ENCODE data around the gene ATF6.

The ATF6 gene

DNA sequence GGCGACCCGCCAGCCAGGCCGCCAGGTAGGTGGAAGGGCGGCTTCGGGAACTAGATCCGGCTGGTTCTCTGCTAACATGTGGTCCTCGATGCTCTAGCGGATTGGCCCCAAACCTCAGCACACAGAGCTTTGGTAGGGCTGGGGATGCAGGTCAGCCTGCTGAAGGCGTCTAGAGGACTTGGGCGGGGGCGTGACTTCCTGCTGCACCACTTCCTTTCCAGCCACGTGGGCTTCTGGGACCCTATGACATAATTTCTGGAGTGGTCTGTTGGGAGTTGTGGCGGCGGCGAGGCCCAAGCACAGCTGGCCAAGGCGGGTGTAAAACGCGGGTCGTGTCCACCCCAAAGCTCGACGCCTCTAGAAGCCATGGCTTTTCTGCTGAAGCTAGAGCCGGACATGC, 124.5 kb downstream of the ATF6 start:
- no peak for DNase-seq (ENCODE audit: low read depth)

DNA sequence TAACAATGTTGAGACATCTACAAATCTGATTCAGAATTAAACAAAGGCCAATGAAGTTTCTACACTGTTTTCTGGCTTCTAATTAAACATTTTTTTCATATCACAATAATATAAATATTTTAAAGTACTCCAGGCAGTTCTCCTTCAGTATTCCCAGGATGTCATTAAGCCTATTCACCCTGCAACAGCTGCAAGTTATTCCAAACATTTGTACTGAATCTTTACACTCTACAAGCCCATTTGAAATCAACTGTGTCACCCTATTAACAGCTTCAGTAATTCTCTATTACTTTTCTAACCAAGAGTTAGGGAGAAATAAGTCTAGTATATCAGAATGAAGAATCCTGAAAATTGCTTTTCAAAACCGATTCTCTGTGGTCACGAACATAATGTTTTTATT, 133.0 kb downstream of the ATF6 start:
- DNase-seq (ENCODE audit: low read depth) = no peak

DNA sequence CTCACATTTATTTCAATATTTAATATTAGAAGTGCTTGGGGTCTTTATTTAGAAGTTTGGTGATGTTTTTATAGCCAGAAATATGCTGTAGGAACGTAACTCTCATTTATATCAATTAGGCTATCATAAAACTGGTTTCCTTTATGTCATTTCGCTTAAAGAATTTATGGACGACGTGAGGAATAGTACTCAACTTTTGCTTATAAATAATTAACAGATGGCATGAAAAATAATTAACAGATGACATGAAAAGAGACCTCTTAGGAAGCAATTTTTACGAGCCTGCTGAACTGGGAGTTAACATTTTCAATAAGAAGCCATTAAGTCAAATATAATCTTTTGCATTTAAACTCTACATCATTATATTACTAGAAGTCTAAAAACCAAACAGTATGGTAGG, 134.0 kb downstream of the ATF6 start:
- no peak for DNase-seq (ENCODE audit: low read depth)

DNA sequence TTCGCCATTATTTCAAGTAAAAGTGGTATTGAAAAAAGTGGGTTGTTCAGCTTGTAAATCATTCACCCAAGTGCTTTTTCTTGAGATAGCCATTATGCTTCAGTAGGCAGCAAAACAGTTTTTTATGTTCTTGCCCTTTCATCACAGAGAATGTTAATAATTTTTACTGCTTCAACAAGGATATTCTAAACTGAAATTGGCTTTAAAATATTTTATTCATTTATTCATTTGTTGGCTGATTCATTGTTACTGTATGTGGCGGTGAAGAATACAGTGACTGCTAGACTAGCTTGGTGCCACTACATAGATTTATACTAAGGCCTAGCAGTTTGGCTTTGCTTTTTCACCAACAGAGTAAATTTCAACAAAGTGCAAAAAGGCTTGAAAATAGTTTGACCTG, 136.1 kb downstream of the ATF6 start:
- no peak for DNase-seq (ENCODE audit: low read depth)

DNA sequence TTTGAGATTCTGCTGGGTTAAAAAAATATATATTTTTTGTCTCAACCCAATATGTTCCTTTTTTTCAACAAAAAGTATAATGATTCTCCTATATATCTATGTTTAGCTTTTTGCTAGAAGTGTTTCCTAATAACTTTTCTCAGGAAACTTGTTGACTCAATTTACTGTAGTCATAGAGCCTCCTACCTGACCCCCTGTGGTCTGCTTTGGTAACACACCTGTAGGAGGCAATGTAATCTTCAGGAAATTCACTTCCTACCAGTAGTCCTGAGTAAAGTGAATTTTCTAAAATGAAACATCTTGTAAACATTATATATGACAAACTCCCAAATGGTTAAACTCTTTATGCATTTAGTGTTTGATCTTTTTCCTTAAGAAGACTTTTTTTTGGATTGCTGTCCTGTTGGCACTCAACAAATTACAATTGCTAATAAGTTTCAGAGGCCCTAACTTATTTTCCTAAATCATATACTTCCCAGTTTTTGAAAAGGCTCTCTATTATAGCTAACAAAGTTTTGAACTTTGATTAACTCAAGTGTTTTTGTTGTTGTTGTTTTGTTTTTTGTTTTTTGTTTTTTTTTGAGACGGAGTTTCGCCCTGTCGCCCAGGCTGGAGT, 139.3 kb downstream of the ATF6 start:
- DNase-seq (ENCODE audit: low read depth) = no peak

DNA sequence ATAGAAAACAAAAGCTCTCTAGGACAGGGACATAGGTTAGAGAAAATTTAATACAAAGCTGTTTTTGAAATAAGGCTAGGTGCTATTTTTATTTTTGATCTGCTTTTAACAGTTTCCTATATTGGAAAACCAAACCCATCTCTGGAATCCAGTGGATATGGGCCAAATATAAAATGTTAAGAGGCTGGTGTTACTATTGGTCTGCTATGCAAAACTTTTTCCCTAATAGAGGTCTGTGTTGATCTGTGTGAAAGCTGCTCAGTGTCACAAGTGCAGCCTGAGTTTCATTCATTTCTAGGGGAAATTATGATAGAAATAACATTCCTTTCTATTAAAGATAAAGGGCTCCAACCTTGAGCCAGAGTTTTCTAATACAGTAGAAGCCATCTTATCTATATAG, 141.1 kb downstream of the ATF6 start:
- DNase-seq (ENCODE audit: low read depth) = no peak

DNA sequence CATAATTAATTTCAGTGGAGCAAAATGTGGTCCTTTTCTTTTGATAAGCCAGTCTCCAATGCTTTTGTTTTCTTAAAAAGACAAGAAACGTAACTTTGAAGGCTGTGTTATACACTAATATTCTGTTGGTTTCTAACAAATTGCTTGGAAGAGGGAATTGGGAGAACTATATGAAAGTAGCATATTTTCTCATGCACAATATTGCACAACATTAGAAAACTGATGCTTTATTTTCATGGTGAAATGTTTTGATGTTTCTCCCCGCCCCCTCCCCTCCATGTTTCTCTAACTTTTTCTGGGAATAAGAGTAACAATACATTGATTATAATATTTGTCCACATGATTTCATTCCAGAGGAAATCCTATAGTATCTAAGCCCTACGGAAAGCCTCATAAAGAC, 142.1 kb downstream of the ATF6 start:
- no peak for DNase-seq (ENCODE audit: low read depth)

DNA sequence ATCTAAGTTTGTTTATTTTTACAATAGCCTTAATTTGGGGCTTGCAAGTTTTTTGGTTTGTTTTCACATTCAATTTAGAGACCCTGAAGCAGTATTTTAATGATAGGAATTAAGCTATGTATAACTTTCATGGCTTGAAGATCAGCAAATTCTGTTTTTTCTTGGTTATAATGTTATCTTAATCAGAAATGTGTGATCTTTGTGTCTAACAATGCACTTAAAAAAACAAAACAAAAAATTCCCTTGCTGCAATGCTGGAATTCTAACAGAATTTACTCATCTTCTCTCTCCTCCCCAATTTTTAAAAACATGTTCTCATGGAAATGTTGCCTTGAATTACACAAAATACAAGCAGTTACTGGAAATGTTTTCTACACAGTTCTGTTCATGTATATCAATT, 144.5 kb downstream of the ATF6 start:
- no peak for DNase-seq (ENCODE audit: low read depth)

DNA sequence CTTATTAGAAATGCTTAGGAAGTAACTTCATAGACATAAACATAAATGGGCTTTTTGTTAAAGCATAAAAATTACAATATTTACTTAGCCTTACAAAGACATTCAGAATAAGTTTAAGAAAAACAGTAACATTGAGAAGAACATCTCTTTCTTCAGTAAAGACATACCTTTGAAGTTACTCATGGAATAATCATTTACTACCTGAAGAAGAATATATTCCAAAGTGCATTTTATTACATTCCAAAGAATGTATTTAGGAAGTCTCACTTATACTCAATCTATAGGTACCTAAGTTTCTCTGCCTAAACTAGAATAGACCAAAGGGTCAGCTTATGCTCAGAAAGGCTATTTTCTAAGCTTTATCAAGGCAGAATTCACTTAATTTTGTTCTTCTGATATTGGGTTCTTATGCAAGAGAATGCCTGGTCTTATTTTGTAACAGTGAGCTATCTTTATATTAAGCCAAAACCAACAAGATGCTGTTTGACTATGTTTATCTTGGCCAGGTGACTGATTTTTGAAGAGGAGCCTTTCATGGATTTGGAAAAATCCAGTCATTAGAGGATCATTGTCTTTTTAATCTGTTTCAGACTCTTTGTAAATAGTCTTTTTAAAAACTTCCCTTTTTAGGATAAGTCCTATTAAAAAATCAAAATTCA, 147.5 kb downstream of the ATF6 start:
- DNase-seq (ENCODE audit: low read depth) = no peak

DNA sequence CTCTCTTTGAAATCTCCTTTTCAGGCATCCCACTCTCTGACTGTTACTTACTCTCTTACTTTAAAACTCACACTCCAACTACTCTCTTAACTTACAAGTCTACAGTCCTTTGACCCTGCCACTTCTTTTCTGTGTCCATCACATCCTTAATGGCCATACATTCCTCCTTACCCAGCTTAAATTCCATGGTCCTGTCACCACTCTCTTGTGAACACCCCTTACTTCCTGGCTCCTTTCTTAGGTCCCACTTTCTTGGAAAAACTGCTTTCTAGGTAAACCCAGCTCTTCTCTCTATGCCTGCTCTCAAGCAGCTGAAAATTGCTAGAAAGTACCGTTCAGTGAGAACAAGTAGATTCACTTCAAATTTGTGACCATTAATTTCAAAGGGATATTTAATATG, 148.5 kb downstream of the ATF6 start:
- no peak for DNase-seq (ENCODE audit: low read depth)

DNA sequence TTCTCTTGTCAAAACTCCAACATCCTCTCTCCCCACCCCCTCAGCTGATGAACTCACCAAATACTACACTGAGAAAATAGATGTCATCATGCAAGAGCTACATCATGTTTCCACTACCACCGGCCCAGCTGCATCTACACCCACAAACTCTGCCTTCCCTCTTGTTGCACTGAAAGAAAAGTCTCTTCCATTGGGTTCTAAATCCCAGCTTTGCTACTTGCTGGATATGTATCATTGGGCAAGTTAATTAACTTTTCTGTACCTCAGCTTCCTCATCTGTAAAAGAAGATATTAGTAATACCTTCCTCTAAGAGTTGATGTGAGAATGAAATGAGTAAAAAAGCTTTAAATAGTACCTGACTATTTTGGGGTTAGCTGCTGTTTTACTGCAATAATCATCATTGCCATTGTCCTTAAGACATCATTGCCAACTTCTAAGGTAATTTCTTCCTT, 149.0 kb downstream of the ATF6 start:
- no peak for DNase-seq (ENCODE audit: low read depth)

DNA sequence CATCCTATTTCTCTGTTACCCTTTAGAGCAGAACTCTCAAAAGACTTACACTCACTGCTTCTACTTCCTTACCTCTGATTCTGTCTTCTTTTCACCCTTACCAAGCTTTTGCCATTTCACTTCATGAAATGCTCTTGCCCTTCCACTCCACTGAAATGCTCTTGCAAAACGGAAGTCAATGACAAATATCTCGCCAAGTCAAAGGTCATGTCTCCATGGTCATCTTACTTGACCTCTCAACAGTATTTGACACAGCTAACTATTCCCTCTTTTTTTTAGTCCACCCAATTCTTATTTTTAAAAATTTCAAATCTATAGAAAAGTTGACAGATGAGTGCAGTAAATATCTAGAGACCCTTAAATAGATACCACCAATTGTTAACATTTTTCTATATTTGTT, 149.9 kb downstream of the ATF6 start:
- no peak for DNase-seq (ENCODE audit: low read depth)

DNA sequence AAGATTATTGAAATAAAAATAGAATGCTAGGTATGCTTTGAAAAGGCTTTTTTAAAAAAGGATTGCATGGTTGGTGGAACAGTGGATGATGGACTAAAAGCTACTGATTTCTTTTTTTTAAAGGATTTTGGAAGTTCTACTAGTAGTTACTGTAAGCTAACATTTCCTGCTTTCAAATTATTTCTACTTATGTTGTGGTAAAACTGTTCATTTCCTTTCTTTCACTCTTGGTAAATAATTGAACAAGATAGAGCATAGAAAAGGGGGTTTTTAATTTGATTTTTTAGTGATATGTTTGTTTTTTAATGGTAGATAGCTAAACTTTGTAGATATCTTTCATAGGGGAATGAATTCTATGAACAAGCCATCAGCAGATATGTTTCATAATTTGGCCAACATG, 153.1 kb downstream of the ATF6 start:
- DNase-seq (ENCODE audit: low read depth) = no peak

DNA sequence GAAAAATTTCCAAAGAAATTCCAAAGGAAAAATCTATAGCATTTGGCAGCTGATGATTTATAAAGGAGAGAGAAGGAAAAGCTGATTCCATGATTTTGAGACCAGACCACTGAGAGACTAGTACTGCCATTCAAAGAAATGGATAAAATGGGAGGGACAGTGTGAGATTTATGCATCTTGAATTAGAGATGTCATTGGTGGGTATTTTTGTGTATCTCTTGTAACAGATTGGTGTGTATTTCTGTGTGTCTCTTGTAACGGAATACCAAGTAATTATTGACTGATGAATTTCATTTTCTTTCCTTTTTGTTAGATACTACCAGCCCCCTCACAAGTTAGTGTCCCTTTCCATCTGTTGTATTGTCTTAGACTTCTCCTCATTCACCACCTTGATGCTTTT, 155.4 kb downstream of the ATF6 start:
- DNase-seq (ENCODE audit: low read depth) = no peak

DNA sequence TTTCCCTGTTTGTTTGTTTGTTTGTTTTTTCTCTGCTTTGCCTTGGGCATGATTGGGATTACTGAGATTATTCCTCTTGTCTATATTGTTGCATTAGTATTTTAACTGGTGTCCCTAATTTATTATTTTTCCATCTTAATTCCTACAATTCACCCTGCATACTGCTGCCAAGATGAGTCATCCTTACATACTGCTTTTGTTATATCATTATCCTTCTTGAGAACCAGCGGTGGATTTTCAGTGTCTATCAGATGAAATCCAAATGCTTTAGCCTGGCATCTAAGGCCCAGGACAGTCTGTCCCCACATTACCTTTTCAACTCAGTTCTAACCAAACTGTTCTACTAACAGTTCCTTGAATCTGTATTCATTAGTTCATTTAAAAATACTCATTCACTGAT, 155.9 kb downstream of the ATF6 start:
- no peak for DNase-seq (ENCODE audit: low read depth)

DNA sequence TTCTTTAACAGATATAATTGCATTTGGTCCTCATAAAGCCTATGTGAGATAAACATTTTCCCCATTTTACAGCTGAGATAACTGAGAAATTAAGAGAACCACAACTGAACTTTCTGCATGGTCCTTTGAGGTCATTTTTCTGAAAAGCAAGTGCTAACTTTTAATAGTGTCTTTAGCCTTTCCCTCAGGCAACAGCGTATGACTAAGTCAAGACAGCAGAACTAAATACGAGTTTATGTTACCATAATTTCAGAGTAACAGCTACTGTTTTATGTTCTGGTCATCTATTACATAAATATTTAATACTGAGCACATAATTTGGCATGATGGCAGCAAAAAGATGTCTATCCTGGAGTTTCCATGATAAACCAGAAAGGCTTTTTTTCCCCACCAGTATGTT, 161.9 kb downstream of the ATF6 start:
- DNase-seq (ENCODE audit: low read depth) = no peak

DNA sequence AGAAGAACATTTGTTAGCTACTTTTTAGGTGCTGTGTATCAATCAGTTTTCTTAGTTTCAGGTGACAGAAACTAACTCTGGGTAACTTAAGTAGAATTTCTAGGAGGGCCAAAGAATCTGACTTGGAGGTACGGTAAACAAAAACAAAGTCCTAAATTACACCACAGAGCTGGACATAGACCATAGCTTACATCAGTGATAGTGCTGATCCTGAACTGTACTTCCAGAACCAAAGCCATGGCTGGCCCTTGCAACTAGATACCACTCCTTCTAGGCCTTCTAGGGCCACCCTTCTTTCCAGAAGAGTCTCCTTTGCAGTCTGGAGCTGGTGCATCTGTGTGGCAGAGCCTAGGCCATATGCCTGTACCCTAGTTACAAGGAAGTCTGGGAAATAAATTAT, 163.0 kb downstream of the ATF6 start:
- no peak for DNase-seq (ENCODE audit: low read depth)

DNA sequence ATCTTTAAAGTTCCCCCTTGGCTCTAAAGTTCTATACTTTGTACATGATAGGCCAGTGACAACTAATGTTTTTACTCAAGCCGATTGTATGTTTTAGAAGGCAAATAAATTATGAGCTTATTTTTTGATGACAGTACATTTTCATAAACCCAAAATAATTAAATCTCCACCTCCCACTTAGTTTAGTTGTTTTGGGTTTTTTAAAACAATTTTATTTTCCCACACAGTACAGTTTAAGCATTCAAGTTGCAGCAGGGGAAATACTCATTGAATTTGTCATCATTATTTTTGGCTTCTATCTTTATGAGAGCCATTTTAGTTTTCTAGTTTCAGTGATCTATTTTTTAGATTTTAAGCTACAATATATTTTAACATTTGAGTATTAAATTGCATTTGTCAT, 163.9 kb downstream of the ATF6 start:
- no peak for DNase-seq (ENCODE audit: low read depth)

DNA sequence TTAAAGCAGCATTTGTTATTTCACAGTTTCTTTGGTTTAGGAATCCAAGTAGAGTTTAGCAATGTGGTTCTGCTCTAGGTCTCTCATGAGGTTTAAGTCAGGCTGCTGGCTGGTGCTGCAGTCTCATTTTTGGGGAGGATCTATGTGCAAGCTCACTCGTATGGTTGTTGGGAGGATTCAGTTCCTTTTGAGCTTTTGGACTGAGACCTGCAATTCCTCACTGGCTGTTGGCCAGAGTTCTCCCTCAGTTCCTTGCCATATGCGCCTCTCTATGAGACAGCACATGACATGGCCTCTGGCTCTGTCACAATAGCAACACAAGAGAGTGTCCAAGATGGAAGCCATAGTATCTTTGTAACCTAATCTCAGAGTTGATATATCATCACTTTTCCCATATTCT, 166.5 kb downstream of the ATF6 start:
- no peak for DNase-seq (ENCODE audit: low read depth)

DNA sequence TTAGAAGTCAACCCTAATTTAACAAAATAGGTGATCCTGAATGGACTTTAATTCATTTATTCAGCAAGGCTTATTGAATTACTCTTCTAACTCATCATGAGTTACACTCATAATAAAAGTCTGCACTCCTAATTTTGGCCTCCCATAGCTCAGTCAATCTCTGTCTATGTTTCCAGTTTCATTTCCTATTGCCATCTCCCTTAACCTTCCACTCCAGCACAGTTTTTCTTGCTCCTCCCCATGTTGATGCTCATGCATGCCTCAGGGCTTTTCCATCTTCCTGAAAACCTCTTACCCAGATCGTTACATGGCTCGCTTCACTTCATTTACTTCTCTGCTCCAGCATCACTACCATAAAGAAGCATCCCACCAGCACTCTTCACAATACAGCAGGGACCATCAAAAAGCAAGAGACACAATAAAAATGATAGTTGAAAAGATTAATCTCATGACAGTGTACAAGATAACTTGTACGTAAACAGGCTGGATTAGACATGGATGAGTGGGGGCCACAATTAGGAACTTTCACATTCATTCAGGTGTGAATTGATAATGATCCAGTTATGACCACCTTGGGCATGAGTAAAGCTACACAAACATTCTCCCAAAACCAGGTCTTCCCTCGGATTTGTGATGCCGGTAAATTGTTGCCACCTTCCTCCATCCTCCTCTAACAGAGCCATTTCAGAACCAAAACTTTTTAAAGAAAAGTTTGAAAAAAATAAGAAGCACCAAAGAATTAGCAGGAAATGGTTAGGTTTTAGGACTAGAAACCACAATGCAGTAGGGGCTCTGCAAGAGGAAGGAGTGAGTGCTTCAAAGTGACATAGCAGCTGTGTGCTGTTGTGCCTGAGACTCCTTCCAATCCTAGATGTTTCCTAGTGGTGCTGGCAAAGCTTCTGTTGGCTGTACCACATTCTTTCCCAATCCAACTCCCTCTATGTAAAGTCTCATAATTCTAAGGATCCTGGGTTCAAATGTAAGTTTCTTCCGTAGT, 167.8 kb downstream of the ATF6 start:
- no peak for DNase-seq (ENCODE audit: low read depth)

DNA sequence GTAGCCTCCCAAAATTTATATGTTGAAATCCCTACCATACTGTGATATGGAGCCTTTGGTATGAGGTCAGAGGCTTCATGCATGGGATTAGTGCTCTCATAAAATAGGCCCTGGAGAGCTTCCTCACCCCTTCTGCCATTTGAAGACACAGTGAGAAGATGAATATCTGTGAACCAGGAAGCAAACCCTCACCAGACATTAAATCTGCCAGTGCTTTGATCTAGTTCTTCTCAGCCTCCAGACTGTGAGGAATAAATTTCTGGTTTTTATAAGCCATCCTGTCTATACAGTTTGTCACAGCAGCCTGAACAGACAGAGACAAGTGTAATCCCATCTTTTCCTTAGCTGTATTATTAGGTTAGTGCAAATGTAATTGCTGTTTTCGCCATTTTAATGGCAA, 169.1 kb downstream of the ATF6 start:
- DNase-seq (ENCODE audit: low read depth) = no peak

DNA sequence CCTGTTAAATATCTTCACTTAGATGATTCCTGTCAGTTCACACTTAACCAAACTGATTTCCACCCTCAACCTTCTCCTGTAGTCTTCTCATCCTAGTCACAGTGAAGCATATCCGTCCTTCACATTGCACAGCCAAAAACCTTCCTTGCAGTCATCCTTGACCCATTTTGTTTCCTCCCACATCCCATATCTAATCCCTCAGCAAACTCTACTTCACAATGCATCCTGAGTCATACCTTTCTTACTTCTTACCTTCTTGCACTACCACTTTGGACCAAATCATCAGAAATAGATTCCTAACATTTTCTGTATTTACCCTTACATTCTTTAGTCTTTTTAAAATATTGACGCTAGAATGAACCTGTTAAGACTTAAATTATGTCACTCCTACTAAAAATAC, 170.7 kb downstream of the ATF6 start:
- no peak for DNase-seq (ENCODE audit: low read depth)

Measured in CMK (cell line).